Loucy (cell line): ENCODE measurements around the gene ZNF44.

Experiments used
- H2AFZ ChIP-seq: fragments of 200-600 bp; sonication (generic); 2 replicates; pipeline ENCODE4 v1.6.0; 2016; ENCODE audit warnings: antibody characterized with exemption, mild to moderate bottlenecking, low read length, moderate library complexity
- H3F3A ChIP-seq: fragments of 200-600 bp; 2 replicates; pipeline ENCODE4 v1.6.0; 2016; ENCODE audit warnings: antibody characterized with exemption, low read depth, mild to moderate bottlenecking
- H3K27me3 ChIP-seq: fragments of 200-600 bp; sonication (generic); 2 replicates; pipeline ENCODE4 v1.6.1; 2014; ENCODE audit warnings: low read length, mild to moderate bottlenecking; ENCODE audit not compliant: insufficient read depth, poor library complexity, severe bottlenecking
- H3K36me3 ChIP-seq: fragments of 200-600 bp; sonication (generic); 2 replicates; pipeline ENCODE4 v1.6.1; 2016; ENCODE audit warnings: low read length; ENCODE audit not compliant: insufficient read depth
- H3K4me1 ChIP-seq: fragments of 200-600 bp; sonication (generic); 2 replicates; pipeline ENCODE4 v1.5.1; 2014; ENCODE audit warnings: low read length, mild to moderate bottlenecking; ENCODE audit not compliant: insufficient read depth, poor library complexity, severe bottlenecking
- H3K4me2 ChIP-seq: fragments of 200-600 bp; sonication (generic); 2 replicates; pipeline ENCODE4 v1.6.0; 2014; ENCODE audit warnings: antibody characterized with exemption, low read length, low read depth, mild to moderate bottlenecking; ENCODE audit not compliant: poor library complexity, severe bottlenecking
- H3K4me3 ChIP-seq: fragments of 200-600 bp; sonication (generic); 2 replicates; pipeline ENCODE4 v1.5.1; 2014; ENCODE audit warnings: low read length, mild to moderate bottlenecking, mixed read lengths; ENCODE audit not compliant: poor library complexity, severe bottlenecking
- H3K79me2 ChIP-seq: fragments of 200-600 bp; sonication (generic); 2 replicates; pipeline ENCODE4 v1.6.1; 2014; ENCODE audit warnings: low read length; ENCODE audit not compliant: insufficient read depth
- H3K9ac ChIP-seq: fragments of 200-600 bp; sonication (generic); 2 replicates; pipeline ENCODE4 v1.6.0; 2014; ENCODE audit warnings: mild to moderate bottlenecking, low read depth, low read length, moderate library complexity; ENCODE audit not compliant: poor library complexity, severe bottlenecking
- H3K9me2 ChIP-seq: fragments of 200-600 bp; sonication (generic); replicated peaks from 2 replicates; pipeline ENCODE4 v1.6.1; 2016; ENCODE audit warnings: low read depth, low read length, mixed read lengths
- H3K9me3 ChIP-seq: fragments of 200-600 bp; sonication (generic); 2 replicates; pipeline ENCODE4 v1.6.1; 2014; ENCODE audit warnings: mild to moderate bottlenecking, antibody characterized with exemption, low read length, low read depth; ENCODE audit not compliant: insufficient read depth
- H4K20me1 ChIP-seq: fragments of 200-600 bp; sonication (generic); 2 replicates; pipeline ENCODE4 v1.6.0; 2014; ENCODE audit warnings: antibody characterized with exemption, low read length, mild to moderate bottlenecking; ENCODE audit not compliant: insufficient read depth, poor library complexity, severe bottlenecking
- CTCF ChIP-seq: fragments of 200-600 bp; sonication (generic); conservative IDR thresholded peaks from 2 replicates; pipeline ENCODE4 v1.5.1; 2014; ENCODE audit warnings: mild to moderate bottlenecking, antibody characterized with exemption, low read length
- EZH2phosphoT487 ChIP-seq: fragments of 200-600 bp; IDR thresholded peaks from 2 replicates; pipeline ENCODE4 v1.6.1; 2018; ENCODE audit warnings: antibody characterized with exemption, mild to moderate bottlenecking, moderate library complexity, borderline replicate concordance

ZNF44 gene

DNA sequence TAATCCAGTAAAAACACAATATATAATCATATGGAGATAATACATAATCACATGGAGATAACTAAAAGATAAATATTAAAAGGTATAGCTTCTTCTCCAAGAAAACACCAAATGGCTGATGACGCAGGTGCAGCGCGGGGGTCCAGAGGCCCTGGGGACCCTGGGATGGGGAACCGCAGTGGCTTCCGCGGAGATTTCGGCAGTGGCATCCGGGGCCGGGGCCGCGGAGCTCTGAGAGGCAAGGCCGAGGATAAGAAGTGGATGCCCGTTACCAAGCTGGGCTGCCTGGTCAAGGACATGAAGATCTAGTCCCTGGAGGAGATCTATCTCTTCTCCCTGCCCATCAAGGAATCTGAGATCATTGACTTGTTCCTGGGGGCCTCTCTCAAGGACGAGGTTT, 10.5 kb downstream of the ZNF44 start:
- Histone ChIP-seq H3K79me2 (peaks cover 97% of the 10 kb centered on the region), H3K27me3 (no peaks in the 10 kb centered on the region), H3K4me1 (peaks cover 6% of the 10 kb centered on the region), H3K4me3 (no peak overlapping the region), H3K9ac (no peak overlapping the region), H3K36me3 (no peaks in the 10 kb centered on the region), H2AFZ (no peak overlapping the region), H3K9me2 (no peaks in the 10 kb centered on the region), H3K9me3 (no peaks in the 10 kb centered on the region), H4K20me1 (peaks cover 52% of the 10 kb centered on the region), H3F3A (no peaks in the 10 kb centered on the region; the same call in 1 of the 2 replicates), H3K4me2 (no peak overlapping the region)
- TF ChIP-seq CTCF, result no peak
- no peak for TF ChIP-seq EZH2phosphoT487

DNA sequence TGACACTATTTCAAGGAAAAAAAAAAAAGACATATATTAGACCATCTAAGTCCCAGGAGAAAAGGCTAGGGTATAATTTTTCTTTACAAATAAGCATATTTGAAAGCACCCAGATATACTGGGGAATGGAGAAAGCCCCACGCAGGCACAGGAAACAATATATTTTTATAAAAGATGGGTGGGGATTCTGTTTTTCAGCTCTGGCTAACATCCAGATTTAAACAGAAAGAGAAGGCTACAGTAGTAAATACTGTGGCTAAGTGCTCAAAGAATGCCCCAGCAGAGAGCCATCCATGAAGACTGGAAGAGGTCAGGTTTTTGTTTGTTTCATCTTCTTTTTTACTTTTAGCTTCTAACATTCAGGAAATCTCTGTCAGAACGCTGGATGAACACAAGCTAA, 16.0 kb downstream of the ZNF44 start:
- peaks cover 18% of the 10 kb centered on the region; the same call in 1 of the 2 replicates for H3K9me3 ChIP-seq
- H3K9me2 ChIP-seq, result no peaks in the 10 kb centered on the region
- H4K20me1 ChIP-seq, result peaks cover 37% of the 10 kb centered on the region
- no peak overlapping the region for H3K9ac ChIP-seq
- H3K36me3 ChIP-seq, result peaks cover 33% of the 10 kb centered on the region
- H3K79me2 ChIP-seq, result peaks cover 82% of the 10 kb centered on the region
- TF ChIP-seq EZH2phosphoT487, result no peak
- TF ChIP-seq CTCF, result no peak
- H3K4me2 ChIP-seq, result no peak overlapping the region
- no peak overlapping the region for H3K4me3 ChIP-seq
- H2AFZ ChIP-seq, result no peak overlapping the region
- H3K27me3 ChIP-seq, result peaks cover 1% of the 10 kb centered on the region
- H3K4me1 ChIP-seq, result peaks cover 10% of the 10 kb centered on the region
- H3F3A ChIP-seq, result no peaks in the 10 kb centered on the region; the same call in 1 of the 2 replicates

- peaks cover 15% of the 10 kb centered on the region for H3K27me3 ChIP-seq
- no peaks in the 10 kb centered on the region for H3F3A ChIP-seq
- H4K20me1 ChIP-seq, result peaks cover 2% of the 10 kb centered on the region
- TF ChIP-seq CTCF (no peak), EZH2phosphoT487 (no peak)
- peaks cover 44% of the 10 kb centered on the region for H3K9me3 ChIP-seq
- no peaks in the 10 kb centered on the region for H3K4me1 ChIP-seq
- peaks cover 73% of the 10 kb centered on the region for H3K36me3 ChIP-seq
- H3K4me3 ChIP-seq, result no peak overlapping the region
- no peak overlapping the region for H3K9ac ChIP-seq
- H2AFZ ChIP-seq, result no peak overlapping the region
- no peaks in the 10 kb centered on the region for H3K9me2 ChIP-seq
- no peak overlapping the region for H3K4me2 ChIP-seq
- H3K79me2 ChIP-seq, result peaks cover 28% of the 10 kb centered on the region
Measured at GRCh38 chr19:12272980-12273901, 21.4 kb downstream of the ZNF44 start.
